ENCODE data around the gene WFIKKN1. TPM values are rescaled to one million over a fixed set of nuclear protein-coding genes. Genes with fewer than 3 reads are reported as not detected.

Gene WFIKKN1
- total and polyA plus RNA-seq, 2 of the 4 experiments (the other 2 are of a cell fraction): 0.10 TPM; not detected in 1

Other genes with a start within 250 kb of the WFIKKN1 start
- gene PGAP6, start 249.0 kb upstream of the WFIKKN1 start, total RNA-seq (2012; rRNA removed): 49.1 and 56.1 TPM in 2 replicates
- 124 and 125 TPM in 2 replicates for gene PGAP6, start 249.0 kb upstream of the WFIKKN1 start, polyA plus RNA-seq (2012; rRNA removed)
- 123 and 124 TPM in 2 replicates for gene NME4, start 233.8 kb upstream of the WFIKKN1 start, total RNA-seq (2012; rRNA removed)
- 288 and 406 TPM in 2 replicates for gene NME4, start 233.8 kb upstream of the WFIKKN1 start, polyA plus RNA-seq (2012; rRNA removed)
- gene DECR2, start 229.1 kb upstream of the WFIKKN1 start, total RNA-seq (2012; rRNA removed): 3.9 TPM in 2 replicates
- gene DECR2, start 229.1 kb upstream of the WFIKKN1 start, polyA plus RNA-seq (2012; rRNA removed): 26.7 and 29.6 TPM in 2 replicates
- gene RAB11FIP3, start 205.3 kb upstream of the WFIKKN1 start, total RNA-seq (2012; rRNA removed): 7.5 TPM in 2 replicates
- gene RAB11FIP3, start 205.3 kb upstream of the WFIKKN1 start, polyA plus RNA-seq (2012; rRNA removed): 19.9 and 22.5 TPM in 2 replicates
- 9.3 and 11.4 TPM in 2 replicates for gene CAPN15, start 103.3 kb upstream of the WFIKKN1 start, total RNA-seq (2012; rRNA removed)
- 24.3 and 36.0 TPM in 2 replicates for gene CAPN15, start 103.3 kb upstream of the WFIKKN1 start, polyA plus RNA-seq (2012; rRNA removed)
- not detected in 2 replicates for gene PRR35, start 70.6 kb upstream of the WFIKKN1 start, total RNA-seq (2012; rRNA removed)
- gene PRR35, start 70.6 kb upstream of the WFIKKN1 start, polyA plus RNA-seq (2012; rRNA removed): not detected in 2 replicates
- gene NHLRC4, start 64.0 kb upstream of the WFIKKN1 start, total RNA-seq (2012; rRNA removed): 0.56 and 0.72 TPM in 2 replicates
- 0.65 and 0.84 TPM in 2 replicates for gene NHLRC4, start 64.0 kb upstream of the WFIKKN1 start, polyA plus RNA-seq (2012; rRNA removed)
- gene PIGQ, start 61.0 kb upstream of the WFIKKN1 start, total RNA-seq (2012; rRNA removed): 5.9 and 7.2 TPM in 2 replicates
- gene PIGQ, start 61.0 kb upstream of the WFIKKN1 start, polyA plus RNA-seq (2012; rRNA removed): 36.8 and 40.5 TPM in 2 replicates
- 6.8 and 6.9 TPM in 2 replicates for gene RAB40C, start 40.9 kb upstream of the WFIKKN1 start, total RNA-seq (2012; rRNA removed)
- gene RAB40C, start 40.9 kb upstream of the WFIKKN1 start, polyA plus RNA-seq (2012; rRNA removed): 13.7 and 15.3 TPM in 2 replicates
- 40.8 and 46.8 TPM in 2 replicates for gene METTL26, start 5.3 kb downstream of the WFIKKN1 start, total RNA-seq (2012; rRNA removed)
- gene METTL26, start 5.3 kb downstream of the WFIKKN1 start, polyA plus RNA-seq (2012; rRNA removed): 128 and 184 TPM in 2 replicates
- gene MCRIP2, start 10.8 kb downstream of the WFIKKN1 start, total RNA-seq (2012; rRNA removed): 6.3 and 8.6 TPM in 2 replicates
- gene MCRIP2, start 10.8 kb downstream of the WFIKKN1 start, polyA plus RNA-seq (2012; rRNA removed): 19.6 and 27.9 TPM in 2 replicates
- gene WDR90, start 18.4 kb downstream of the WFIKKN1 start, total RNA-seq (2012; rRNA removed): 1.4 and 1.7 TPM in 2 replicates
- gene WDR90, start 18.4 kb downstream of the WFIKKN1 start, polyA plus RNA-seq (2012; rRNA removed): 18.7 and 21.7 TPM in 2 replicates
- 20.0 and 20.3 TPM in 2 replicates for gene RHOT2, start 37.1 kb downstream of the WFIKKN1 start, total RNA-seq (2012; rRNA removed)
- gene RHOT2, start 37.1 kb downstream of the WFIKKN1 start, polyA plus RNA-seq (2012; rRNA removed): 181 and 228 TPM in 2 replicates
- gene RHBDL1, start 44.7 kb downstream of the WFIKKN1 start, total RNA-seq (2012; rRNA removed): 0.72 and 0.83 TPM in 2 replicates
- 4.1 and 4.8 TPM in 2 replicates for gene RHBDL1, start 44.7 kb downstream of the WFIKKN1 start, polyA plus RNA-seq (2012; rRNA removed)
- 162 and 183 TPM in 2 replicates for gene STUB1, start 49.4 kb downstream of the WFIKKN1 start, total RNA-seq (2012; rRNA removed)
- 186 and 195 TPM in 2 replicates for gene STUB1, start 49.4 kb downstream of the WFIKKN1 start, polyA plus RNA-seq (2012; rRNA removed)
- gene JMJD8, start 53.3 kb downstream of the WFIKKN1 start, total RNA-seq (2012; rRNA removed): 17.2 and 17.7 TPM in 2 replicates
- 62.5 and 72.2 TPM in 2 replicates for gene JMJD8, start 53.3 kb downstream of the WFIKKN1 start, polyA plus RNA-seq (2012; rRNA removed)
- 0.72 and 1.1 TPM in 2 replicates for gene WDR24, start 59.4 kb downstream of the WFIKKN1 start, total RNA-seq (2012; rRNA removed)
- gene WDR24, start 59.4 kb downstream of the WFIKKN1 start, polyA plus RNA-seq (2012; rRNA removed): 8.7 and 10.8 TPM in 2 replicates
- gene FBXL16, start 74.8 kb downstream of the WFIKKN1 start, total RNA-seq (2012; rRNA removed): 0.18 and 0.56 TPM in 2 replicates
- 2.2 and 3.0 TPM in 2 replicates for gene FBXL16, start 74.8 kb downstream of the WFIKKN1 start, polyA plus RNA-seq (2012; rRNA removed)
- gene METRN, start 84.1 kb downstream of the WFIKKN1 start, total RNA-seq (2012; rRNA removed): 6.1 and 8.6 TPM in 2 replicates
- 48.2 and 91.1 TPM in 2 replicates for gene METRN, start 84.1 kb downstream of the WFIKKN1 start, polyA plus RNA-seq (2012; rRNA removed)
- 7.3 and 7.5 TPM in 2 replicates for gene ANTKMT, start 90.2 kb downstream of the WFIKKN1 start, total RNA-seq (2012; rRNA removed)
- gene ANTKMT, start 90.2 kb downstream of the WFIKKN1 start, polyA plus RNA-seq (2012; rRNA removed): 16.2 and 25.7 TPM in 2 replicates
- gene CCDC78, start 95.5 kb downstream of the WFIKKN1 start, total RNA-seq (2012; rRNA removed): 0.54 and 0.56 TPM in 2 replicates
- gene CCDC78, start 95.5 kb downstream of the WFIKKN1 start, polyA plus RNA-seq (2012; rRNA removed): 4.6 and 5.5 TPM in 2 replicates
- 3.0 and 3.1 TPM in 2 replicates for gene HAGHL, start 96.1 kb downstream of the WFIKKN1 start, total RNA-seq (2012; rRNA removed)
- gene HAGHL, start 96.1 kb downstream of the WFIKKN1 start, polyA plus RNA-seq (2012; rRNA removed): 12.5 and 17.5 TPM in 2 replicates
- gene CIAO3, start 110.0 kb downstream of the WFIKKN1 start, total RNA-seq (2012; rRNA removed): 13.9 and 17.0 TPM in 2 replicates
- 20.2 and 20.5 TPM in 2 replicates for gene CIAO3, start 110.0 kb downstream of the WFIKKN1 start, polyA plus RNA-seq (2012; rRNA removed)
- gene MSLN, start 129.7 kb downstream of the WFIKKN1 start, total RNA-seq (2012; rRNA removed): not detected in 2 replicates
- 0.14 and 0.22 TPM in 2 replicates for gene MSLN, start 129.7 kb downstream of the WFIKKN1 start, polyA plus RNA-seq (2012; rRNA removed)
- gene RPUSD1, start 157.4 kb downstream of the WFIKKN1 start, total RNA-seq (2012; rRNA removed): 11.7 and 13.1 TPM in 2 replicates
- 32.3 and 43.3 TPM in 2 replicates for gene RPUSD1, start 157.4 kb downstream of the WFIKKN1 start, polyA plus RNA-seq (2012; rRNA removed)
- 3.1 and 3.2 TPM in 2 replicates for gene CHTF18, start 157.6 kb downstream of the WFIKKN1 start, total RNA-seq (2012; rRNA removed)
- gene CHTF18, start 157.6 kb downstream of the WFIKKN1 start, polyA plus RNA-seq (2012; rRNA removed): 21.4 and 28.1 TPM in 2 replicates
- not detected in 2 replicates for gene GNG13, start 169.7 kb downstream of the WFIKKN1 start, total RNA-seq (2012; rRNA removed)
- gene GNG13, start 169.7 kb downstream of the WFIKKN1 start, polyA plus RNA-seq (2012; rRNA removed): not detected in 2 replicates